K562 (cell line): Measurements from ENCODE around the gene FAM124B. TPM values are rescaled to one million over a fixed set of nuclear protein-coding genes. Genes with fewer than 3 reads are reported as not detected.

Experiments
- ATAC-seq: fragments of 200-7000 bp; cut with Tn5 transposase; 3 replicates; pipeline ENCODE4 v1.9.1; 2020; ENCODE audit warnings: moderate library complexity
- BruUV-seq: library from RNA; stranded (reverse); fragments of 400-500 nt; replicated peaks from 2 replicates; lab custom pipeline; 2021; lab: Mats Ljungman, UMichigan
- CTCF ChIA-PET: fragments of 300-600 bp; formaldehyde crosslinking; extraction: SDS; loops from one replicate; lab custom pipeline; 2021; ENCODE audit warnings: low intra/inter-chr PET ratio; lab: Yijun Ruan, JAX
- POLR2A ChIA-PET: fragments of 300-600, 350-650 bp; sonication (Branson Sonifier 250); formaldehyde crosslinking; extraction: SDS; loops from one replicate; lab custom pipeline; 2021; ENCODE audit warnings: antibody characterized with exemption, inconsistent platforms; lab: Yijun Ruan, JAX
- DNase-seq, 4 experiments: peaks; one replicate each; pipeline versions ENCODE4 v3.0.0 to v3.0.0-alpha.2; 2011 to 2018; ENCODE audit warnings: low spot score in 3 of 4, mixed read lengths in 3 of 4; ENCODE audit errors: extremely low read depth in 1 of 4
- FAIRE-seq: peaks from 2 replicates; lab custom pipeline; 2011; peaks lifted over from hg19 to GRCh38; lab: Jason Lieb, UNC
- H2AFZ ChIP-seq: 2 replicates; pipeline ENCODE4 v1.6.0; 2011; ENCODE audit warnings: low read depth, low read length, control low read depth, inconsistent platforms
- H3K27ac ChIP-seq: fragments of 200-600 bp; 3 replicates; pipeline ENCODE4 v1.8.0; 2011; ENCODE audit warnings: low read depth, mild to moderate bottlenecking, control low read depth, inconsistent platforms, low read length, moderate library complexity, mixed read lengths; ENCODE audit errors: extremely low read depth
- H3K27me3 ChIP-seq, 2 experiments: fragments of 300-600 bp in 1 of 2; 2 replicates in 1 of 2; 3 replicates in 1 of 2; pipeline versions ENCODE4 v1.6.0 to v1.8.0; 2011; ENCODE audit warnings: inconsistent platforms in 2 of 2, low read length in 2 of 2, mild to moderate bottlenecking in 1 of 2, mixed read lengths in 1 of 2, moderate library complexity in 1 of 2; ENCODE audit not compliant: control insufficient read depth in 2 of 2, insufficient read depth in 2 of 2
- H3K36me3 ChIP-seq: fragments of 300-600 bp; 3 replicates; pipeline ENCODE4 v1.8.0; 2011; ENCODE audit warnings: mild to moderate bottlenecking, low read length, inconsistent platforms; ENCODE audit not compliant: control insufficient read depth, insufficient read depth
- H3K4me1 ChIP-seq, 2 experiments: fragments of 200-600 bp in 1 of 2; replicated peaks in 1 of 2; 2 replicates in 1 of 2; 3 replicates in 1 of 2; pipeline versions ENCODE4 v1.5.1 to v1.8.0; 2011; ENCODE audit warnings: inconsistent platforms in 2 of 2, low read length in 2 of 2, mild to moderate bottlenecking in 1 of 2, mixed read lengths in 1 of 2, moderate library complexity in 1 of 2; ENCODE audit not compliant: control insufficient read depth in 2 of 2, insufficient read depth in 2 of 2
- H3K4me2 ChIP-seq: 2 replicates; pipeline ENCODE4 v1.6.1; 2011; ENCODE audit warnings: low read length, control low read depth, inconsistent platforms, mixed read lengths; ENCODE audit not compliant: insufficient read depth
- H3K4me3 ChIP-seq: fragments of 200-600 bp; sonication (generic), shearing (Covaris generic); 2 replicates; pipeline ENCODE4 v1.5.1; 2016; ENCODE audit warnings: control low read depth, inconsistent platforms
- H3K79me2 ChIP-seq: fragments of 200-600 bp; 3 replicates; pipeline ENCODE4 v1.8.0; 2011; ENCODE audit warnings: low read length, inconsistent platforms; ENCODE audit not compliant: control insufficient read depth, insufficient read depth
- H3K9ac ChIP-seq, 2 experiments: 2 replicates each; pipeline versions ENCODE4 v1.6.0 to v1.6.1; 2011; ENCODE audit warnings: low read depth in 2 of 2, low read length in 2 of 2, control low read depth in 1 of 2, inconsistent platforms in 1 of 2, mild to moderate bottlenecking in 1 of 2, mixed read lengths in 1 of 2; ENCODE audit not compliant: insufficient read depth in 1 of 2
- H3K9me1 ChIP-seq: one replicate; pipeline ENCODE4 v1.6.0; 2011; ENCODE audit warnings: inconsistent platforms, mild to moderate bottlenecking, low read length, moderate library complexity; ENCODE audit not compliant: control insufficient read depth, insufficient read depth
- H3K9me3 ChIP-seq: replicated peaks from 2 replicates; pipeline ENCODE4 v1.5.1; 2011; ENCODE audit warnings: low read depth, low read length, inconsistent platforms; ENCODE audit not compliant: control insufficient read depth, insufficient read depth
- H4K20me1 ChIP-seq: replicated peaks from 2 replicates; pipeline ENCODE4 v1.6.1; 2011; ENCODE audit warnings: low read length, inconsistent platforms, mixed read lengths; ENCODE audit not compliant: control insufficient read depth, insufficient read depth
- ASH1L ChIP-seq: fragments of 450-650 bp; IDR thresholded peaks from 2 replicates; pipeline ENCODE4 v1.6.1; 2018; ENCODE audit warnings: borderline replicate concordance, mild to moderate bottlenecking, low read depth; ENCODE audit not compliant: partially characterized antibody
- CHD1 ChIP-seq: fragments of 200-600 bp; sonication (generic); IDR thresholded peaks from one replicate; pipeline ENCODE4 v1.6.1; 2012; ENCODE audit warnings: mild to moderate bottlenecking, moderate library complexity, low read length, inconsistent platforms
- ELF1 ChIP-seq: fragments of 200-800 bp; sonication (Bioruptor generic); IDR thresholded peaks from 2 replicates; pipeline ENCODE4 v1.6.1; 2016; ENCODE audit warnings: missing genetic modification characterization, missing compliant biosample characterization
- GATAD2B ChIP-seq: fragments of 450-650 bp; IDR thresholded peaks from 2 replicates; pipeline ENCODE4 v1.6.1; 2017; ENCODE audit warnings: mild to moderate bottlenecking, borderline replicate concordance
- HEY1 ChIP-seq: fragments of 250-450 bp; sonication (Bioruptor Pico); IDR thresholded peaks from 2 replicates; pipeline ENCODE4 v1.5.0; 2020; ENCODE audit warnings: mild to moderate bottlenecking, moderate library complexity, borderline replicate concordance
- MXI1 ChIP-seq: IDR thresholded peaks from 2 replicates; pipeline ENCODE4 v1.6.1; 2011; ENCODE audit warnings: low read depth, mild to moderate bottlenecking, improper control_type of control experiment, low read length
- NFIC ChIP-seq: fragments of 450-650 bp; IDR thresholded peaks from 2 replicates; pipeline ENCODE4 v1.6.1; 2017; ENCODE audit warnings: mild to moderate bottlenecking, inconsistent platforms
- PCBP1 ChIP-seq: fragments of 200-400 bp; formaldehyde crosslinking; IDR thresholded peaks from 2 replicates; pipeline ENCODE4 v1.6.1; 2018; ENCODE audit warnings: mild to moderate bottlenecking, low read depth, low read length; ENCODE audit not compliant: poor library complexity, severe bottlenecking
- POLR2G ChIP-seq: fragments of 200-400 bp; formaldehyde crosslinking; IDR thresholded peaks from 2 replicates; pipeline ENCODE4 v1.6.1; 2017; ENCODE audit warnings: low read depth, mild to moderate bottlenecking, antibody characterized with exemption, low read length, moderate library complexity
- PTTG1 ChIP-seq: fragments of 450-650 bp; IDR thresholded peaks from 2 replicates; pipeline ENCODE4 v1.6.1; 2016; ENCODE audit warnings: low read depth, mild to moderate bottlenecking, missing genetic modification characterization, missing compliant biosample characterization
- TCF7 ChIP-seq: sonication (generic); IDR thresholded peaks from 2 replicates; pipeline ENCODE4 v1.6.1; 2016; ENCODE audit warnings: antibody characterized with exemption, borderline replicate concordance
- WHSC1 ChIP-seq: IDR thresholded peaks from one replicate; pipeline ENCODE4 v1.6.1; 2012; ENCODE audit warnings: low read length, control low read depth, inconsistent platforms
- ZC3H4 ChIP-seq: sonication (generic); formaldehyde crosslinking; IDR thresholded peaks from 2 replicates; pipeline ENCODE4 v1.9.0; 2021; ENCODE audit warnings: missing genetic modification reagents, borderline replicate concordance
- ZNF12 ChIP-seq: sonication (generic); formaldehyde crosslinking; IDR thresholded peaks from 2 replicates; pipeline ENCODE4 v1.4.0; 2020; ENCODE audit warnings: mild to moderate bottlenecking, missing genetic modification reagents
- ZNF395 ChIP-seq: fragments of 200-800 bp; sonication (Bioruptor generic); IDR thresholded peaks from 2 replicates; pipeline ENCODE4 v1.6.1; 2017; ENCODE audit warnings: missing genetic modification characterization, missing compliant biosample characterization
- ZSCAN29 ChIP-seq: fragments of 450-650 bp; IDR thresholded peaks from 2 replicates; pipeline ENCODE4 v1.6.1; 2017
- WGBS: fragments of 100-300 bp; shearing (Covaris generic); methylation state at CpG from one replicate; pipeline ENCODE4 v1.1.6; 2016; ENCODE audit warnings: low coverage, mixed read lengths; ENCODE audit not compliant: insufficient coverage; ENCODE audit errors: missing lambda C conversion rate; 5-methylcytosine and 5-hydroxymethylcytosine counted together
- in situ Hi-C: fragments of 300-500 bp; cut with MboI; formaldehyde crosslinking; loops from 4 replicates; pipeline ENCODE4 v1.15.0; 2018; ENCODE audit warnings: inconsistent platforms, mixed read lengths
- intact Hi-C: fragments of 100-400 bp; cut with micrococcal nuclease; formaldehyde crosslinking; loops from 2 replicates; pipeline ENCODE4 v1.14.2; 2022
- polyA plus RNA-seq, 8 experiments: library from polyadenylated mRNA; depleted of rRNA in 4 of 8; stranded (reverse) in 5 of 8; unstranded in 3 of 8; fragments of >200 nt; fragmentation: Nextera tagmentation in 2 of 8; fragmentation: Illumina TruSeq in 1 of 8; extraction: Ambion mirVana in 2 of 8; extraction: Trizol in 1 of 8; gene quantifications; 2 replicates each; pipeline versions ENCODE4 v1.2.1 to v1.2.3, GENCODE V29; 2011 to 2014; ENCODE audit warnings: inconsistent platforms in 1 of 8, missing spikeins in 1 of 8
- total RNA-seq, 7 experiments: library from RNA; depleted of rRNA in 6 of 7; stranded (reverse); fragments of >200 nt in 6 of 7; fragmentation: Illumina TruSeq in 2 of 7; extraction: Trizol in 2 of 7; gene quantifications; 2 replicates each; pipeline versions ENCODE4 v1.2.1 to v1.2.3, GENCODE V29; 2011 to 2021; ENCODE audit warnings: low replicate concordance in 1 of 7

The FAM124B gene
- total and polyA plus RNA-seq, 9 of the 15 experiments (the other 6 are each of a cell fraction or from before 2014, with no cell fraction given): 6.2 to 21.4 (median 9.3) TPM

GRCh38 chr2:224404796-224405195 lies 2.9 kb upstream of the FAM124B start:
- intact Hi-C loops: loop anchor here (5.0 kb wide), 1 partner anchor 183 kb away; the partner anchor contains the start of gene CUL3
- no peak for FAIRE-seq

More at GRCh38 chr2:224404796-224405195, 2.9 kb upstream of the FAM124B start:
- TF ChIP-seq WHSC1: no peak
- TF ChIP-seq ZNF12 (CRISPR knock-in tag): no peak
- no peak for TF ChIP-seq GATAD2B
- no peak for TF ChIP-seq POLR2G
- no peak for TF ChIP-seq PCBP1
- TF ChIP-seq ZSCAN29: no peak
- no peak for TF ChIP-seq HEY1 (CRISPR knock-in tag)
- TF ChIP-seq CHD1: no peak
- no peak for TF ChIP-seq PTTG1 (tag)
- TF ChIP-seq ELF1 (tag): no peak
- TF ChIP-seq TCF7: no peak
- no peak for TF ChIP-seq NFIC
- TF ChIP-seq ZC3H4: no peak
- no peak for TF ChIP-seq MXI1
- no peak for TF ChIP-seq ZNF395 (CRISPR knock-in tag)
- no peak for TF ChIP-seq ASH1L
- ChIA-PET CTCF (no interaction called here), POLR2A (no interaction called here)
- peaks cover 20% of the 10 kb centered on the region for H3K79me2 ChIP-seq
- no TSS peak for BruUV-seq
- WGBS: 87% methylated on average over 4 of the region's 5 CpGs
- H3K36me3 ChIP-seq: no peaks in the 10 kb centered on the region
- ATAC-seq (no peak), DNase-seq (no peak)
- H4K20me1 ChIP-seq: no peaks in the 10 kb centered on the region
- no peak overlapping the region for H3K27ac ChIP-seq
- no peaks in the 10 kb centered on the region for H3K9me3 ChIP-seq
- no peaks in the 10 kb centered on the region for H3K9me1 ChIP-seq
- no peak overlapping the region for H3K9ac ChIP-seq
- in situ Hi-C loops: no loop called here
- no peaks in the 10 kb centered on the region for H3K27me3 ChIP-seq
- no peak overlapping the region for H3K4me3 ChIP-seq
- H3K4me2 ChIP-seq: no peak overlapping the region
- peaks cover 0 to 4% of the 10 kb centered on the region in 2 experiments; a peak in 3 of 5 replicates for H3K4me1 ChIP-seq
- 0 out of 2 replicates have a peak overlapping the region, but pooled peaks have one; percentile 24 for H2AFZ ChIP-seq
